Trophoblast cell (in vitro differentiated cells and primary cell): Measurements from ENCODE around the gene HABP4.

ENCODE experiments used
- DNase-seq, 2 donors: peaks; one replicate each; pipeline ENCODE4 v3.0.0-alpha.2; 2016
- H2AFZ ChIP-seq: 2 replicates; pipeline ENCODE4 v1.6.1; 2013; ENCODE audit warnings: low read length, moderate library complexity, mild to moderate bottlenecking; ENCODE audit not compliant: insufficient read depth, poor library complexity
- H2AK5ac ChIP-seq: 2 replicates; pipeline ENCODE4 v1.6.1; 2013; ENCODE audit warnings: mild to moderate bottlenecking, low read length
- H2BK120ac ChIP-seq: 2 replicates; pipeline ENCODE4 v1.6.1; 2013; ENCODE audit warnings: low read length, mild to moderate bottlenecking, moderate library complexity; ENCODE audit not compliant: insufficient read depth, poor library complexity
- H2BK12ac ChIP-seq: 2 replicates; pipeline ENCODE4 v1.6.1; 2013; ENCODE audit warnings: mild to moderate bottlenecking, low read length, moderate library complexity
- H2BK5ac ChIP-seq: 2 replicates; pipeline ENCODE4 v1.6.1; 2013; ENCODE audit warnings: low read length, low read depth, moderate library complexity, mild to moderate bottlenecking; ENCODE audit not compliant: poor library complexity
- H3K14ac ChIP-seq: 2 replicates; pipeline ENCODE4 v1.6.1; 2013; ENCODE audit warnings: mild to moderate bottlenecking, low read length
- H3K18ac ChIP-seq: 2 replicates; pipeline ENCODE4 v1.6.1; 2013; ENCODE audit warnings: mild to moderate bottlenecking, low read length
- H3K23ac ChIP-seq: 2 replicates; pipeline ENCODE4 v1.6.1; 2013; ENCODE audit warnings: low read length
- H3K27ac ChIP-seq: 2 replicates; pipeline ENCODE4 v1.5.1; 2013; ENCODE audit warnings: low read depth, mild to moderate bottlenecking, inconsistent platforms, low read length, moderate library complexity
- H3K27me3 ChIP-seq: 2 replicates; pipeline ENCODE4 v1.6.1; 2013; ENCODE audit warnings: inconsistent platforms, mild to moderate bottlenecking, low read length, moderate library complexity; ENCODE audit not compliant: insufficient read depth
- H3K36me3 ChIP-seq, 2 experiments: 1 replicate in 1 of 2; 2 replicates in 1 of 2; pipeline ENCODE4 v1.6.1; 2013; ENCODE audit warnings: low read length in 2 of 2, mild to moderate bottlenecking in 2 of 2, moderate library complexity in 1 of 2; ENCODE audit not compliant: insufficient read depth in 2 of 2, control insufficient read depth in 1 of 2
- H3K4ac ChIP-seq: 2 replicates; pipeline ENCODE4 v1.6.1; 2013; ENCODE audit warnings: low read depth, mild to moderate bottlenecking, low read length, moderate library complexity
- H3K4me1 ChIP-seq, 2 experiments: 1 replicate in 1 of 2; 2 replicates in 1 of 2; pipeline ENCODE4 v1.6.1; 2013; ENCODE audit warnings: low read length in 2 of 2, mild to moderate bottlenecking in 2 of 2, moderate library complexity in 1 of 2; ENCODE audit not compliant: insufficient read depth in 2 of 2, control insufficient read depth in 1 of 2
- H3K4me2 ChIP-seq: 2 replicates; pipeline ENCODE4 v1.6.1; 2013; ENCODE audit warnings: inconsistent platforms, mild to moderate bottlenecking, low read length, moderate library complexity
- H3K4me3 ChIP-seq: 2 replicates; pipeline ENCODE4 v1.5.1; 2013; ENCODE audit warnings: mild to moderate bottlenecking, low read depth, low read length, inconsistent platforms
- H3K79me1 ChIP-seq: one replicate; pipeline ENCODE4 v1.6.1; 2013; ENCODE audit warnings: low read length
- H3K79me2 ChIP-seq: 2 replicates; pipeline ENCODE4 v1.6.1; 2013; ENCODE audit warnings: low read length, mild to moderate bottlenecking; ENCODE audit not compliant: control insufficient read depth, insufficient read depth, poor library complexity
- H3K9ac ChIP-seq: 2 replicates; pipeline ENCODE4 v1.6.1; 2013; ENCODE audit warnings: mild to moderate bottlenecking, low read length
- H3K9me3 ChIP-seq: 2 replicates; pipeline ENCODE4 v1.6.1; 2013; ENCODE audit warnings: low read depth, mild to moderate bottlenecking, control low read depth, inconsistent platforms, low read length; ENCODE audit not compliant: insufficient read depth
- H4K12ac ChIP-seq: 2 replicates; pipeline ENCODE4 v1.6.1; 2013; ENCODE audit warnings: low read depth, mild to moderate bottlenecking, low read length, moderate library complexity
- H4K8ac ChIP-seq: 2 replicates; pipeline ENCODE4 v1.6.1; 2013; ENCODE audit warnings: low read depth, mild to moderate bottlenecking, low read length, moderate library complexity
- H4K91ac ChIP-seq: one replicate; pipeline ENCODE4 v1.6.1; 2013; ENCODE audit warnings: low read depth, mild to moderate bottlenecking, low read length, moderate library complexity
- WGBS: extraction: QIAGEN DNeasy Blood & Tissue Kit; methylation state at CpG from one replicate; pipeline ENCODE4 v1.1.7; 2013; ENCODE audit warnings: missing lambda C conversion rate; ENCODE audit not compliant: insufficient read length, insufficient coverage; ENCODE audit errors: extremely low coverage; 5-methylcytosine and 5-hydroxymethylcytosine counted together

The HABP4 gene

DNA sequence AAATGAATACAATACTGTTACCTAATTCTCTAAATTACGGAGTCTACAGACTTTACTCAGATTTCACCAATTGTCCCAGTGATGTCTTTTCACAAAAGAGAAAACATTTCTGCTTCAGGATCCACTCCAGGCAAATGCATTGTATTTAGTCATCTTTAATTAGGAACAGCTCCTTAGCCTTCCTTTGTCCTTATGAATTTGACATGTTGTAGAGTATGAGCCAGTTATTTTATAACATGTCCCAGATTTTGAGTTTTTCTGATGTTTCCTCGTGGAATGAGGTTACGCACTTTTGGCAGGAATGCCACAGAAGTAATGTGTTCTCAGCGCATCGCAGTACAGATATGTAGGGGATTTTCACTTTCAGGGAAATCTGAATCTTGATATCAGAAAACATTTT, 10.5 kb downstream of the HABP4 start:
- H2BK120ac ChIP-seq: no peak overlapping the region
- H3K18ac ChIP-seq: no peak overlapping the region
- no peak overlapping the region for H4K8ac ChIP-seq
- H2AK5ac ChIP-seq: no peak overlapping the region
- no peaks in the 10 kb centered on the region for H3K79me1 ChIP-seq
- peaks cover 0 to 2% of the 10 kb centered on the region in 2 experiments for H3K4me1 ChIP-seq
- H3K4me3 ChIP-seq: no peak overlapping the region
- H4K12ac ChIP-seq: no peak overlapping the region
- no peak overlapping the region for H3K4ac ChIP-seq
- H3K27me3 ChIP-seq: no peaks in the 10 kb centered on the region
- H3K79me2 ChIP-seq: no peaks in the 10 kb centered on the region
- DNase-seq: no peak
- WGBS: no CpG with 5 or more reads among the region's 5 CpGs
- no peak overlapping the region for H2AFZ ChIP-seq
- H3K23ac ChIP-seq: no peak overlapping the region
- H3K9ac ChIP-seq: no peak overlapping the region
- H3K36me3 ChIP-seq: peaks cover 9 to 15% of the 10 kb centered on the region in 2 experiments
- H3K9me3 ChIP-seq: no peaks in the 10 kb centered on the region
- H3K4me2 ChIP-seq: no peak overlapping the region
- no peak overlapping the region for H3K14ac ChIP-seq
- H2BK5ac ChIP-seq: no peak overlapping the region
- H2BK12ac ChIP-seq: no peak overlapping the region
- no peak overlapping the region for H3K27ac ChIP-seq
- no peak overlapping the region for H4K91ac ChIP-seq

DNA sequence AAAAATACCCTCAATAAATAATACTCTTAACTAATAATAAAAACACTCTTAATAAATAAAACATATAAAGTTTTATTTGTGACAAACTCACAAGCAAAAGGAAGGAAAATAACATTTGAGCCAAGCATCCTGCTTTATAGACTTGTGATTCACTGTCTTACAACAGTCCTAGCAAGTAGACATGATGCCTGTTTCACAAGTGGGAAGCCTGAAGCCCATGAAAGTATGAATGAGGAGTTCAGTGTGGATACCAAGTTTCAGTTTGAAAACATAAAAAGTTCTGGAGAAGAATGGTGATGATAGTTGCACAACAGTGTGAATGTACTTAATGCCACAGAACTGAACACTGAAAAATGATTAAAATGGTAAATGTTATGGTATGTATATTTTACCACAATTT, 10.9 kb downstream of the HABP4 start:
- no peak overlapping the region for H4K8ac ChIP-seq
- H2AFZ ChIP-seq: no peak overlapping the region
- H3K9me3 ChIP-seq: no peaks in the 10 kb centered on the region
- H3K27me3 ChIP-seq: no peaks in the 10 kb centered on the region
- H3K4me1 ChIP-seq: peaks cover 0 to 2% of the 10 kb centered on the region in 2 experiments
- H3K4me2 ChIP-seq: no peak overlapping the region
- H3K79me1 ChIP-seq: no peaks in the 10 kb centered on the region
- no peak overlapping the region for H3K4ac ChIP-seq
- H3K27ac ChIP-seq: no peak overlapping the region
- no peak overlapping the region for H4K12ac ChIP-seq
- DNase-seq: no peak
- H2BK5ac ChIP-seq: no peak overlapping the region
- H3K4me3 ChIP-seq: no peak overlapping the region
- H3K9ac ChIP-seq: no peak overlapping the region
- H2BK12ac ChIP-seq: no peak overlapping the region
- no peak overlapping the region for H3K18ac ChIP-seq
- no peak overlapping the region for H2AK5ac ChIP-seq
- peaks cover 10 to 15% of the 10 kb centered on the region in 2 experiments for H3K36me3 ChIP-seq
- no peak overlapping the region for H2BK120ac ChIP-seq
- no peak overlapping the region for H3K14ac ChIP-seq
- no peaks in the 10 kb centered on the region for H3K79me2 ChIP-seq
- H4K91ac ChIP-seq: no peak overlapping the region
- no peak overlapping the region for H3K23ac ChIP-seq

DNA sequence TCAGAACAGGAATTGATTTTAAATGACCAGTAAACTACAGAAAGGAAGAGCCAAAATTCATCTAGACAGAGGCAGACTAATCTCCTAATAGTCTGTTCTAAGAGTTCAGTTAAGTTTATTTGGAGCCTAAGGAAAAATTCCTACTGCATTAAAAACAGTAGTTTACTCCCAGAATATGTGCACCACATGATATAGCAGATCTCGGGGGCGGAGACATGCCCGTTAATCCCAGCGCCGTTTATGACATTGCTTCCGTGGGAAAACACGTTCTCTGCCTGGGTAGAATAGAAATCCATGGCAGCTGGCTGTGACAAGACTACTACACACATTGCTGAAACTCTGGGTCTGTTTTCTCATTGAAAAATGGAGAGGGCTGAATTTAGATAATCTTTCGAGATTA, 11.4 kb downstream of the HABP4 start:
- no peaks in the 10 kb centered on the region for H3K27me3 ChIP-seq
- H2BK120ac ChIP-seq: no peak overlapping the region
- H3K4me2 ChIP-seq: no peak overlapping the region
- H3K23ac ChIP-seq: no peak overlapping the region
- H2BK12ac ChIP-seq: no peak overlapping the region
- no peak overlapping the region for H2AFZ ChIP-seq
- H3K4me1 ChIP-seq: peaks cover 0 to 2% of the 10 kb centered on the region in 2 experiments
- no peak overlapping the region for H4K91ac ChIP-seq
- H4K12ac ChIP-seq: no peak overlapping the region
- H3K79me2 ChIP-seq: no peaks in the 10 kb centered on the region
- H3K4me3 ChIP-seq: no peak overlapping the region
- H3K14ac ChIP-seq: no peak overlapping the region
- H2AK5ac ChIP-seq: no peak overlapping the region
- no peak overlapping the region for H3K9ac ChIP-seq
- WGBS: no CpG with 5 or more reads among the region's 8 CpGs
- no peak overlapping the region for H4K8ac ChIP-seq
- no peaks in the 10 kb centered on the region for H3K79me1 ChIP-seq
- no peak overlapping the region for H3K18ac ChIP-seq
- no peak overlapping the region for H2BK5ac ChIP-seq
- H3K9me3 ChIP-seq: no peaks in the 10 kb centered on the region
- H3K4ac ChIP-seq: no peak overlapping the region
- peaks cover 13 to 20% of the 10 kb centered on the region in 2 experiments for H3K36me3 ChIP-seq
- no peak for DNase-seq
- no peak overlapping the region for H3K27ac ChIP-seq

DNA sequence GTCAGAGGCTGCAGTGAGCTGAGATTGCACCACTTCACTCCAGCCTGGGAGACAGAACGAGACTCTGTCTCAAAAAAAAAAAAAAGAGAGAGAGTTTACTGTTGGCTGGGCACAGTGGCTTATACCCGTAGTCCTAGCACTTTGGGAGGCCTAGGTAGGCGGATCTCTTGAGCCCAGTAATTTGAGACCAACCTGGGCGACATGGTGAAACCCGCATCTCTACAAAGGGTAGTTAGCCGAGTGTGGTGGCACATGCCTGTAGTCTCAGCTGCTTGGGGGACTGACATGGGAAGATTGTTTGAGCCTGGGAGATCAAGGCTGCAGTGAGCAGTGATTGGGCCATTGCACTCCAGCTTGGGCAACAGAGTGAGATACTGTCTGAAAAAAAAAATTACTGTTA, 12.6 kb downstream of the HABP4 start:
- H2AK5ac ChIP-seq: no peak overlapping the region
- H3K23ac ChIP-seq: no peak overlapping the region
- H4K91ac ChIP-seq: no peak overlapping the region
- no peak overlapping the region for H2AFZ ChIP-seq
- peaks cover 0 to 2% of the 10 kb centered on the region in 2 experiments for H3K4me1 ChIP-seq
- H3K4me2 ChIP-seq: no peak overlapping the region
- no peaks in the 10 kb centered on the region for H3K79me1 ChIP-seq
- no peak overlapping the region for H2BK12ac ChIP-seq
- no peak overlapping the region for H4K12ac ChIP-seq
- H3K18ac ChIP-seq: no peak overlapping the region
- no peak for DNase-seq
- no peak overlapping the region for H3K14ac ChIP-seq
- no peaks in the 10 kb centered on the region for H3K27me3 ChIP-seq
- no peak overlapping the region for H3K27ac ChIP-seq
- WGBS: no CpG with 5 or more reads among the region's 6 CpGs
- H3K4me3 ChIP-seq: no peak overlapping the region
- H3K36me3 ChIP-seq: peaks cover 18 to 22% of the 10 kb centered on the region in 2 experiments
- H2BK5ac ChIP-seq: no peak overlapping the region
- H4K8ac ChIP-seq: no peak overlapping the region
- H3K9me3 ChIP-seq: no peaks in the 10 kb centered on the region
- no peak overlapping the region for H2BK120ac ChIP-seq
- no peaks in the 10 kb centered on the region for H3K79me2 ChIP-seq
- H3K9ac ChIP-seq: no peak overlapping the region
- H3K4ac ChIP-seq: no peak overlapping the region
